HG03342 (cell line): ENCODE data around the gene TET1.
"Not testable (repeated sequence)": the region's sequence is repeated elsewhere in the genome, so short reads cannot be mapped to it uniquely, and the experiment has no call there.

Experiments
- ATAC-seq: cut with Tn5 transposase; IDR thresholded peaks from one replicate; pipeline ENCODE4 v1.9.1; 2021; ENCODE audit warnings: mild to moderate bottlenecking, moderate library complexity; ENCODE audit not compliant: unreplicated experiment

The TET1 gene

GRCh38 chr10:68604441-68604840, 44.3 kb downstream of the TET1 start:
- no peak for ATAC-seq

GRCh38 chr10:68606918-68607317, 46.8 kb downstream of the TET1 start:
- ATAC-seq = no peak

- ATAC-seq = not testable (repeated sequence)
Observed at GRCh38 chr10:68610023-68610422, 49.9 kb downstream of the TET1 start.

- ATAC-seq = no peak
Observed at GRCh38 chr10:68611227-68611626, 51.1 kb downstream of the TET1 start.

- ATAC-seq = not testable (repeated sequence)
Observed at GRCh38 chr10:68613974-68614373, 53.8 kb downstream of the TET1 start.

GRCh38 chr10:68617691-68618090, 57.6 kb downstream of the TET1 start:
- ATAC-seq = not testable (repeated sequence)

GRCh38 chr10:68618234-68618633, 58.1 kb downstream of the TET1 start:
- no peak for ATAC-seq

GRCh38 chr10:68619595-68619994, 59.5 kb downstream of the TET1 start:
- ATAC-seq = no peak

- ATAC-seq = no peak
Observed at GRCh38 chr10:68625316-68625921, 65.3 kb downstream of the TET1 start.

- ATAC-seq = no peak
Observed at GRCh38 chr10:68628576-68629127, 68.5 kb downstream of the TET1 start.

GRCh38 chr10:68632271-68632560, 72.1 kb downstream of the TET1 start:
- not testable (repeated sequence) for ATAC-seq

- no peak for ATAC-seq
Observed at GRCh38 chr10:68633281-68633680, 73.1 kb downstream of the TET1 start.

- ATAC-seq = no peak
Observed at GRCh38 chr10:68633816-68634466, 73.8 kb downstream of the TET1 start.

- no peak for ATAC-seq
Observed at GRCh38 chr10:68636335-68636734, 76.2 kb downstream of the TET1 start.

- ATAC-seq = not testable (repeated sequence)
Observed at GRCh38 chr10:68643550-68643949, 83.4 kb downstream of the TET1 start.

- no peak for ATAC-seq
Observed at GRCh38 chr10:68647672-68648341, 87.7 kb downstream of the TET1 start.

- ATAC-seq = no peak
Observed at GRCh38 chr10:68655620-68656126, 95.5 kb downstream of the TET1 start.

GRCh38 chr10:68665841-68666240, 105.7 kb downstream of the TET1 start:
- ATAC-seq = no peak

GRCh38 chr10:68666280-68666760, 106.2 kb downstream of the TET1 start:
- ATAC-seq = no peak

GRCh38 chr10:68668231-68668630, 108.1 kb downstream of the TET1 start:
- ATAC-seq = no peak

GRCh38 chr10:68668972-68669371, 108.8 kb downstream of the TET1 start:
- ATAC-seq = no peak

- ATAC-seq = no peak
Observed at GRCh38 chr10:68684413-68684812, 124.3 kb downstream of the TET1 start.
